NCI-H2171 treated with DMSO at 0.1 percent for 48 hours (cell line): Measurements from ENCODE around the gene PRM2.

Source experiments
- DNase-seq: peaks from one replicate; lab custom pipeline; 2025; lab: John Stamatoyannopoulos, UW

PRM2 gene

GRCh38 chr16:11248133-11248532 is 28.1 kb downstream of the PRM2 start:
- DNase-seq: peak; percentile 96

- no peak for DNase-seq
These were observed 30.3 kb downstream of the PRM2 start for GRCh38 chr16:11245988-11246387.

- DNase-seq: peak; percentile 91
These were observed 31.0 kb downstream of the PRM2 start for GRCh38 chr16:11245222-11245737.

GRCh38 chr16:11242658-11243057 is 33.6 kb downstream of the PRM2 start:
- DNase-seq: peak; percentile 83

- no peak for DNase-seq
These were observed 34.6 kb downstream of the PRM2 start for GRCh38 chr16:11241480-11242204.

- DNase-seq: peak; percentile 60
These were observed 35.4 kb downstream of the PRM2 start for GRCh38 chr16:11240636-11241473.

GRCh38 chr16:11239644-11240632 is 36.3 kb downstream of the PRM2 start:
- no peak for DNase-seq

GRCh38 chr16:11238272-11239202 is 37.7 kb downstream of the PRM2 start:
- DNase-seq: no peak

- DNase-seq: peak; percentile 85
These were observed 39.6 kb downstream of the PRM2 start for GRCh38 chr16:11236461-11237254.

GRCh38 chr16:11235703-11235991 is 40.6 kb downstream of the PRM2 start:
- DNase-seq: no peak

GRCh38 chr16:11234884-11235702 is 41.2 kb downstream of the PRM2 start:
- no peak for DNase-seq

GRCh38 chr16:11233727-11234376 is 42.4 kb downstream of the PRM2 start:
- no peak for DNase-seq

GRCh38 chr16:11232852-11233726 is 43.2 kb downstream of the PRM2 start:
- DNase-seq: no peak

- DNase-seq: no peak
These were observed 43.9 kb downstream of the PRM2 start for GRCh38 chr16:11232302-11232851.

GRCh38 chr16:11231367-11231970 is 44.8 kb downstream of the PRM2 start:
- no peak for DNase-seq

GRCh38 chr16:11229906-11230305 is 46.4 kb downstream of the PRM2 start:
- DNase-seq: no peak

GRCh38 chr16:11229432-11229831 is 46.8 kb downstream of the PRM2 start:
- no peak for DNase-seq
